GM12892 (cell line): ENCODE results near the gene PRKCD.

Source experiments
- DNase-seq: peaks from one replicate; pipeline ENCODE4 v3.0.0; 2011; ENCODE audit not compliant: insufficient read length
- FAIRE-seq: peaks from 2 replicates; lab custom pipeline; 2011; peaks lifted over from hg19 to GRCh38; lab: Jason Lieb, UNC
- POLR2A ChIP-seq: IDR thresholded peaks from 2 replicates; pipeline ENCODE4 v1.6.1; 2011; ENCODE audit warnings: low read depth, low read length, control low read depth
- POLR2AphosphoS5 ChIP-seq: IDR thresholded peaks from 2 replicates; pipeline ENCODE4 v1.6.1; 2011; ENCODE audit warnings: low read depth, low read length, control low read depth
- TAF1 ChIP-seq: IDR thresholded peaks from 2 replicates; pipeline ENCODE4 v1.6.1; 2011; ENCODE audit warnings: low read depth, mild to moderate bottlenecking, control low read depth, low read length, borderline replicate concordance

Gene PRKCD

DNA sequence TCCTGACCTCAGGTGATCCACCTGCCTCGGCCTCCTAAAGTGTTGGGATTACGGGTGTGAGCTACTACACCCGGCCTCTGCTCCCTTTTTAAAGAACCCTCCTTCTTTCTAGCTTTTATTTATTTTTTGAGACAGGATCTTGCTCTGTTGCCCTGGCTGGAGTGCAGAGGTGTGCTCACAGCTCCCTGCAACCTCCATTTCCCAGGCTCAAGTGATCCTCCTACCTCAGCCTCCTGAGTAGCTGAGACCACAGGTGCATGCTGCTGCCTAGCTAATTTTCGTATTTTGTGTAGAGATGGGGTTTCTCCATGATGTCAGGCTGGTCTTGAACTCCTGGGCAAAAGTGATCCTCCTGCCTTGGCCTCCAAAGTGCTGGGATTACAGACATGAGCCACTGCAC, 60.3 kb downstream of the PRKCD start:
- FAIRE-seq: no peak
- TF ChIP-seq POLR2A (no peak), POLR2AphosphoS5 (no peak), TAF1 (no peak)
- DNase-seq: no peak

DNA sequence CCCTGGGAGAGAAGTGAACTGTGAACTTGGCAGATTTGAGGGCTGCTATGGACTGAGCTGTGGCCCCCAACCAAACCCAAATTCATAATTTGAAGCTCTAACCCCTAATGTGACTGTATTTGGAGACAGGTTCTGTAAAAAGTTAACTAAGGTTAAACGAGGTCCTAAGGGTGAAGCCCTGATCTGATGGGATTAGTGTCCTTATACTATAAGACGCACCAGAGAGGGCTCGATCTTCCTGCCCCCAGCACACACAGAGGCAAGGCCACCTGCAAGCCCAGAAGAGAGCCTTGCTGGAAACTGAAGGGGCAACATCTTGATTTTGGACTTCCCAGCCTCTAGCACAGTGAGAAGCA, 60.8 kb downstream of the PRKCD start:
- DNase-seq (no peak), FAIRE-seq (no peak)
- no peak for TF ChIP-seq TAF1
- TF ChIP-seq POLR2A: no peak
- no peak for TF ChIP-seq POLR2AphosphoS5

DNA sequence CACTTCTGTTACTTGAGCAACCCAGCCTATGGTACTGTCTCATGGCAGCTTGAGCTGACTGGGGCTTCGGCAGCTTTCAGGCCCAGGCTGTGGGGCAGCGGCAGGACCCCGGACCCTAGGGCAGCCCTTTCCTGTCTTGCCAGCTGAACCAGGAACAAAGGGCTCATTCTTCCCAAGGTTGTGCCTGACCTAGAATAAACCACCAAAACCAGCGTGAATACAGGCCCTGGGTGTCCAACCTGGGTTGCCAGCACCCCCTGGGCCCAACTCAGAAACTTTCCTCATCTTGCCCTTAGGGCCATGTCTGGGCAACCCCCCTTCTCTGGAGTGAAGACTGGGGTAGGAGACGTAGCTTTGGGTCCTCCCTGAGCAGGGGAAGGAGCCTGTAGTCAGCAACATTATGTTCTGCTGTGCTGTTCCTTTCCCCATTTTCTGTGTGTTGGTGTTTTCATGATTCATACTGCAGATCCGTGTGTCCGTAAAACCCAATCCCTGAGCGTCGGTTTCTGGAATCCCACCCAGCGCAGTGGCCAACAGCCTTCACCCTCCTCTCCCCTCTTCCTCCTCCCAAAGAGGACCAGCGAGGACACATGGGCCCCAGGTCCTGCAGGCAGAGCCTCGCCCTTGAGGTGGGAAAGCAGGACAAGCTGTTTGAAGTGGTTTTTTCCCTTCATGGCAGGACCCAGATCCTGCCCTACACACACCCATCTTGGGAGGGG, 61.3 kb downstream of the PRKCD start:
- FAIRE-seq: no peak

DNA sequence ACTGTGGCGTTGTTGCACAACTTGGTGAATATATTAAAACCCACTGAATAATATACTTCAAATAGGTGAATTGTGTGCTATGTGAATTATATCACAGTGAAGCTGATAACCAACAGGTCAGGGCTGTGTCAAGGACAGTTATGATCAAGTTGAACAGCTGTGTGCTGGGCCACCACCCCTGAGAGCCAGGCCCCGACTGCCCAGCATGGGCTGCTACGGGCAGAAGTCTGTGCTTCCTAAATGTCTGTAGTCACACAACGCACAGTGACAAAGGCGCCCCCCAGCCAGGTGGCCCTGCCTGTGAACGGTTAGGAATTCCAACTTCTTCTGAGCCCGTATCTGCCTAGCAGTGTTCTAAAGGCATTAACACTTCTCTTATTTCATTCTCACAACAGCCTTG, 62.0 kb downstream of the PRKCD start:
- no peak for TF ChIP-seq POLR2A
- DNase-seq: no peak
- no peak for FAIRE-seq

More for the DNA sequence above, 61.3 kb downstream of the PRKCD start:
- TF ChIP-seq TAF1 (no peak), POLR2AphosphoS5 (peak; percentile 53), POLR2A (no peak; the same call in 1 of the 2 replicates)
- DNase-seq: no peak

DNA sequence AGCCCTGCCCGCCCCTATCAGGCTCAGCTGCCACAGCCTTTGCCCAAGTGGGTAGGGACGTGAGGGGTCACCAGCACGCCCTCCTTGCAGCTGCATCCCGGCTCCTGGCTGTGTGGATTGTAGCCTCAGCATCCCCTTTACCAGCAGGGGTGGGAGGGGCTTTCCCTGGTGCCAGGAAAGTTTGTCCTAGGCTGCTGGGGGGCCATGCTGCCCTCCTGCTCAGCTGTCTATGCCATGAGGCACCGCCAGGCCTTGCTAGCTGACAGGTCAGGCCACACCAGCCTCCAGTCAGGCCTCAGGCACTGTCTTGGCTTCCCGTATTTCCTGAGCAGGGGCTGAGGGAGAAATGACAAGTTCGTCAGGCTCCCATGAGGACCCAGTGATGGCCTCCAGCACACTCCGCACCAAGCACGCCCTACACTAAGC, 62.5 kb downstream of the PRKCD start:
- TF ChIP-seq POLR2A (no peak), POLR2AphosphoS5 (peak; percentile 40; the same call in 1 of the 2 replicates)
- no peak for FAIRE-seq
- DNase-seq: no peak

DNA sequence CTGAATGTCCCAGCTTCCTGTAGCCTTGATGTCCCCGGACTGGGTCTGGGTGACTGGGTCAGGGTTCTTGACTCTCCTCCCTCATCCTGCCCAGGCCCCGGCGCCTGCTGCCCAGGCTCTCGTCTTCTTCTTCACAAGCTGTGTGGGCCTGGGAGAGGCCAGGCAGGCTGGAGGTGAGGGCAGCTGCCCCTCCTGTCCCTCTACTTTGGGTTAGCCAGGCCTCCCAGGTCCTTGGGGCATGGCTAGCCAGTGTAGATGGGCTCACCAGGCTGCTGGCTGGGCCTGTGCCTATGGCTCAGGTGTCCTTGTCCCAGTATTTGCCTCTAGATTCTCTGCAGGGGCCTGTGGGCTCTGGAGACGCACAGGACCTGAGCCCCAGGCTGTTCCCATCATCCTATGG, 63.0 kb downstream of the PRKCD start:
- no peak for FAIRE-seq
- no peak for TF ChIP-seq POLR2AphosphoS5
- TF ChIP-seq TAF1: no peak
- TF ChIP-seq POLR2A: no peak
- no peak for DNase-seq

DNA sequence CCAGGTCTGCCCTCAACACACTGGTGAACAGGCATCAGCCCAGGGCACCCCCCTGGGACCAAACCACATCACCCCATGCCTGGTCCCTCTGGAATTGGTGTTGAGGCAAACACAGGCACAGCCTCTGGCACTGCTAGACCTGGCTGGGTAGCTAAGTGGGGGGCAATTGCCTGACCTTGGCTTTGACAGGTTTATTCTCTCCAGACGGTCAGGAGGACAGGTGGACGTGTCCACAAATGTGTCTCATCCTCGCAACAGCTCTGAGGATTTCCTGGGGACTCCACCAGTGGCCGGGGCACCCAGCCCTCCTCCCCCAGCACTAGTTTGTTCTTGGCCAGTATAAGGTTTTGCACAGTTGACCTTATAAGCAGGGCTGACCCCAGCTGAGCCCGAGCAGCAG, 63.5 kb downstream of the PRKCD start:
- FAIRE-seq: no peak
- DNase-seq: no peak
- no peak for TF ChIP-seq TAF1
- 0 out of 2 replicates have a peak, but pooled peaks have one; percentile 8 for TF ChIP-seq POLR2AphosphoS5

DNA sequence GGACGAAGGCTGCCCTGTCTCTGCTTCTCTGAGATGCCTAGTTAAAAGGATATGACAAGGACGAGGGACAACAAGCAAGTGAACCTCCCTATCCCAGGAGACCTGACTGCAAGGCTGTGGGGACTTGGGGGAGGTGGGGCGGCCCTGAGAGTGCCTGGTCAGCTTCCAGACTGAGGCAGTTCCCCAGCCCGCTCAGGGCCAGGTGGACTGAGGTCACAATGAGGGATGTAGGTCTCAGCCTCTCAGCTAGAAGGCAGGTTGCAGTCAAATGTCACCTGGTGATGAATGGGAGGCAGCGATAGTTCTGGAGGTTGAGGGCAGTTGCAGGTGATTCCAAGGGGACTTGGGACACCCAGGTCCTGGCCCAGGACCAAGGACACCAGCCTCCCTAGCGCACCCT, 64.2 kb downstream of the PRKCD start:
- no peak for FAIRE-seq
- DNase-seq: no peak
- no peak for TF ChIP-seq TAF1
- no peak for TF ChIP-seq POLR2A
- TF ChIP-seq POLR2AphosphoS5: no peak

DNA sequence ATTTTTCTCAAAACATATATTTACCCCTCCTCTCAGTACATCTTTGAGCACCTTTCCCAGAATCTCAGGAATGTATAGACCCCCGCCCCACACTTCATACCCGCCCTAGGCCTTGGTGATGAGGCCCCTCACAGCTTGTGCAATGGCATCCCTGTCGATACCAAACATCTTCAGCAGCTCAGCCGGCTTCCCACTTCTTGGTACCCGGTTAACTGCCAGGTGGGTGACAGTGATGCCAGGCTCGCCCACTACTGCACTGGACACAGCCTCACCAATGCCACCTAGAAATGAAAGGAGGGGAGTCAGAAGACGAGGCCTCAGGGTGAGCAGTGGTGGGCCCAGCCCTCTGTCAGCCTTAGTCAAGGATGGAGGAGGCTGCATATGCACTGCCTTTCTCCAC, 64.6 kb downstream of the PRKCD start:
- peak; percentile 1 for DNase-seq
- no peak for FAIRE-seq
- TF ChIP-seq POLR2A (no peak), POLR2AphosphoS5 (no peak), TAF1 (no peak)

DNA sequence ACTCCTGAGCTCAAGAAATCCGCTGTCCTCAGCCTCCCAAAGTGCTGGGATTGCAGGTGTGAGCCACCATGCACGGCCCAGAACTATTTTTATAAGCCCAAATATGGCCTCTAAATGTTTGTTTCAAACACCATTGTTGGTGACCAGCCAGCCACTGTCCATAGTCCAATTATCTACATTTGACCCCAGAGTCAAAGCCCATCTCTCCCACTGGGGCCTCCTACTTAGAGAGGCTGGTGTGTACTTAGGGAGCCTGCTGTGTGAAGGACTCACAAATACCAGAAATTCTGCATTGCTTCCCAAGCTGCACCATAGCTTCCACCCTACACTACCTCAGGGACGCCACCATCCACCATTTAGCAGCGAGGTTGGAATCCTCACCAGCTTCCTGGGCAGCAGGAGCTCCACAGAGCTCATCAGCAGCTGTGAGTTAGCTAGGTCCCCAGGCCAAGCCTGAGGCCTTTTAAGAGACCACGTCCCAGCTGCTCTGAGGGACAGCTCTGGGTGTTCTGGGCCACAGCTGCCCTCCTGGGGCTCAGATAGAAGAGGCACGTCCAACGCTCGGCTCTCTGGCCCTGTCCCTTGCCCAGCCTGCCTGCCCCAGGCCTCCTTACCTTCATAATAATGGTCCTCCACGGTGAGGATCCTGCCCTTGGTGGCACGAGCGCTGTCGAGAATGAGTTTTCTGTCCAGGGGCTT, 65.3 kb downstream of the PRKCD start:
- DNase-seq: no peak
- no peak for TF ChIP-seq POLR2AphosphoS5
- no peak for TF ChIP-seq TAF1
- no peak for TF ChIP-seq POLR2A
- no peak for FAIRE-seq

DNA sequence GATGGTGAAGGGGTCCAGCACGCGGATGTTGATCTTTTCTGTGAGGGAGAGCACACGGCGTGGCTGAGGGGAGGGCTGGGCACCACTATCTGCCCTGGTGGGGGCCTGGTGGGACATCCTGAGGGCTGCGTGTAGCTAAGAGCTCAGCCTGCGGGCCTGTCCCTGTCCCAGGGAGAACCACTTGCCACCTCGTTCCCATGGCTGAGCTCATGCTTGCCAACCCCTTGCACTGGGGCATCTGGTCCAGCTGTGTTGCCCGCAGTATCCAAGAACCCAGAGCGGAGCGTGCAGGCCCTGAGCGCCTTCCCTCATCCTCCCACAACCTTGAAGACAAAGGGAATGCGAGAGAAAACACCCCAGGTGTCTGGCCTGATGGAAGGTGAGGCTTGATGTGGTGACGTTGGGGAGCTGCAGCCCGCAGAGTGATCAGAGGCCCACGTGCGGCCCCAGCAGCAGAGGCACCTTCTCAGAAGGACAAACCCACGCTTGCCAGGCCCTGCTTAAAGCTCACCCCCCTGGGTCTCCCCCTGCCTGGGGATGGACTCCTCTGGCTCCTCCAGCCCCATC, 65.9 kb downstream of the PRKCD start:
- FAIRE-seq: no peak

More for the DNA sequence above, 65.9 kb downstream of the PRKCD start:
- no peak for TF ChIP-seq POLR2A
- TF ChIP-seq TAF1: no peak
- TF ChIP-seq POLR2AphosphoS5: no peak
- peak; percentile 27 for DNase-seq
